Stimulated activated CD4-positive, alpha-beta T cell treated with anti-CD3 and anti-CD28 coated beads, Interleukin-4, amount 100 ng/mL, for 4 hours (primary cell): ENCODE results near the gene WASF1.
"Not testable (repeated sequence)": the region's sequence is repeated elsewhere in the genome, so short reads cannot be mapped to it uniquely, and the experiment has no call there.

Experiments used
- DNase-seq, 2 experiments: peaks; one replicate each; pipeline ENCODE4 v3.0.0-alpha.2; 2020

The WASF1 gene

GRCh38 chr6:110173506-110174132 is 5.9 kb downstream of the WASF1 start:
- DNase-seq = no peak

GRCh38 chr6:110170081-110170480 is 9.4 kb downstream of the WASF1 start:
- DNase-seq = no peak

- DNase-seq = no peak
Observed at GRCh38 chr6:110158479-110158878, 21.0 kb downstream of the WASF1 start.

DNA sequence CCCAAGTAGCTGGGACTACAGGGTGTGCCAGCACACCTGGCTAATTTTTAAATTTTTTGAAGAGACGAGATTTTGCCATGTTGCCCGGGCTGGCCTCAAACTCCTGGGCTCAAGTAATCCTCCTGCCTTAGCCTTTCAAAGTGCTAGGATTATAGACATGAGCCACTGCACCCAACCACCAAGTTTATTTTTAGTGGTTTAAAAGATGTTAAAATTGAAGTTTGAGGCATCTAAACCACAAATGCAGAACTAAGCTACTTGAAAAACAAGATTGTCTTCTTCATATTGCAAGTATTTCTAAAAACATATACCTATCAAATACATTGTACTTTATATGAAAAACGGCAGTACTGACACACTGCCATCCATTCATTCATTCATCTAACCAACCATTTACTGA is 31.6 kb downstream of the WASF1 start:
- no peak for DNase-seq

DNA sequence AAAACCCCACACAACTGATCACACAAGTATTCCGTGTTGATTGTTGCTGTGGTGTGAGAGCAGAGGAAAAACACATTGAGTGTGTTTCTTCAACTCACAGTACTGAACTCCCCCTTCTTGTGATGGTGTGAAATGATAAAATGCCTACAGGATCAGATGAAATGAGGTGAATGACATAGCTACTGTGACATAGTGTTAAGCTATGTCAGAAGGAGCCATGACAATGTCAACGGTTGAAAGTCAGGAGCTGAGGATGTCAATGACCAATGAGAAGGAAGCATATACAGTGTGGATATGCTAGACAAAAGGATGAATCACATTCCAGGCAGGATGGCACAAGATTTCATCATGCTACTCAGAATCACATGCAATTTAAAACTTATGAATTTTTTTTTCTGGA is 38.8 kb downstream of the WASF1 start:
- no peak for DNase-seq

DNA sequence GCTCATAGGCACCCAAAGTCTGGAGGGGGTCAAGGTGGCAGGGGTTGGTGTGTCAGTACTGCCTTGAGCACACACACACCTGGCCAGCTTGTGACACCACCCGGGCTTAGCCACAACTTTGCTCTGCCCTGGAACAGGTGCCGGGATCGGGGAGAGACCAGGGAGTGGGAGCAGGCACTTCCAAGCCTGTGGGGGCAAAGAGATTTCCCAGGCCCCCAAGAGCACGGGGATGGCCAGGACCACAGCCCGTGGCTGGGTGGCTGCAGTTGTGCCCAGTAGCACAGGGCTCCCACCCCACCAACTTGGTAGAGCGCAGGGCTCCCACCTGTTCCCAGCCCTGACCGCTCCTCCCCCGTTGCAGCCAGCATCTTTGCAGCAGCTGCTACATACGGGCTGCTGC is 40.4 kb downstream of the WASF1 start:
- DNase-seq = no peak

GRCh38 chr6:110137924-110138887 is 41.3 kb downstream of the WASF1 start:
- DNase-seq = no peak

GRCh38 chr6:110130362-110130761 is 49.1 kb downstream of the WASF1 start:
- DNase-seq = no peak

GRCh38 chr6:110128418-110128817 is 51.1 kb downstream of the WASF1 start:
- DNase-seq = no peak

DNA sequence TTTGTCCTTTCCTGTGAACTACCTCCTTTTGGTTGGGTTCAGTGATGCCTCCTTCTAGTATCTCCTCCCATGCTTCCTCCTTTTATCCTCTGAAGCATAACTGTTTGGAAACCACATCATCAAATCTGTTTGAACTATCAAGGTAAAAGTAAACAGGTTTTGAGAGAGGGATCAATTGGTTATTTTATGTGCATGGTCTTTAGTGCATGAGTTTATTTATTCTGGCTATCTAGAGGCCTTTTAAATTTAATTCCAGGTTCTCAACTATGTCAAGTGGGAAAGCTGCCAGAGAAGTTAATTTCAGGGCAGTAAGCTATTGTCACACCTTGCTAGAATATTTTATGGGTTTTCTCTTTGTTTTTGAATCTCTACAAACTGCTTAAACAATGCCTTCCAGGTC is 54.1 kb downstream of the WASF1 start:
- no peak for DNase-seq

DNA sequence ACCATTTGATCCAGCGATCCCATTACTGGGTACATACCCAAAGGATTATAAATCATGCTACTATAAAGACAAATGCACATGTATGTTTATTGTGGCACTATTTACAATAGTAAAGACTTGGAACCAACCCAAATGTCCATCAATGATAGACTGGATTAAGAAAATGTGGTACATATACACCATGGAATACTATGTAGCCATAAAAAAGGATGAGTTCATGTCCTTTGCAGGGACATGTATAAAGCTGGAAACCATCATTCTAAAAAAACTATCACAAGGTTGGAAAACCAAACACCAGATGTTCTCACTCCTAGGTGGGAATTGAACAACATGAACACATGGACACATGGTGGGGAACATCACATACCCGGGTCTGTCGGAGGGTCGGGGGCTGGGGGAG is 57.8 kb downstream of the WASF1 start:
- DNase-seq = not testable (repeated sequence)

GRCh38 chr6:110116258-110116657 is 63.2 kb downstream of the WASF1 start:
- no peak for DNase-seq

- no peak for DNase-seq
Observed at GRCh38 chr6:110114004-110114403, 65.5 kb downstream of the WASF1 start.

- DNase-seq = no peak
Observed at GRCh38 chr6:110105296-110105695, 74.2 kb downstream of the WASF1 start.

DNA sequence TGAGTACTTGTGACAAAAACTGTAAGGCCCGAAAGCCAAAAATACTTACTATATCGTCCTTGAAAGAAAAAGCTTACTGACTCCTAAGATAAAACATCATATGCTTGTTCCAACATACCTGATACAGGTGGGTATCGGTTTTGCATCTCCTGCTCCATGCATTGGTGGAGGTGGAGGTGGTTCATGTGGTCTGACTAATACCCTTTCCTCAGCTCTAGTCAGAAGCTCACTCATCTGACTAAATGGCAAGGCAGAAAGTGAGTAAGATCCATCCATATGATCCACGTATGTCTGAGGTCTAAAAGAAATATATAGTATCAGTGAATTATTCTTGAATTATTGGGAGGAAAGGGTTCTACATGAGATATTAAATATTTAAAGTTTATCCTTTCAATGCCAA is 76.2 kb downstream of the WASF1 start:
- no peak for DNase-seq

DNA sequence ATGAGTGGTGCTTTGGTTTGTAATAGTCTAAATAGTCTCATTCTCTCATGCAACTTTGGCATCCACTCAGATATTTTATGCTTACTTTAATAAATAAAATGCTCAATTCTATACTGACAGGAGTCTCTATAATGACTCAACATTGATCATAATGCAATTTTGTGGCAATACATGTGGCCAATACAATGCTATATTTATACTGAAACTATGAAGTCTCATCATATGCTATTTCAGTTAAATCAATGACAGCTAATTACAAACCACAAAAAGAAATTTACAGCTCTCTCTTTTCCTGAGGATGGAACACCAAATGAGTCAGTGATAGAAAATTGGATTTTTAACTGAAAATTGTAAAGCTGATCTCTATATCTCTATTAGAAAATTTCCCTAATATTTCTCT is 77.1 kb downstream of the WASF1 start:
- DNase-seq = no peak

DNA sequence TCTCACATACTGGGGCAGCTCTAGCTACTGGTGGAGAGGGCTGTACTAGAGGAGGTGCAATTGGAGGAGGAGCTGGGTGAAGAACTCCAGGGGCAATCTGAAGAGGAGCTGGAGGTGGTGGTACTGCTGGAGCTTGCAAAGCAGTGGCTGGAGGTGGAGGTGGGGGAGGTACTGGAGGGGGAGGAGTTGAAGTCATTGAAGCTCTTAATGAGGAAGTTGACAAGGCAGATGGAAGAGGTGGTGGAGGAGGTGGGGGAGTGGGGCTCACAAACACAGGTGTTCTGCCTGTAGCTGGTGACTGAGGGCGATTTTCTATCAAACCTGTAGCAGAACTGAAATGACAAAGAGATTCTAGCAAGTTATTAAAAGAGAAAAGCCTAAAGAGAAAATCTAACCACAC is 77.6 kb downstream of the WASF1 start:
- no peak for DNase-seq

DNA sequence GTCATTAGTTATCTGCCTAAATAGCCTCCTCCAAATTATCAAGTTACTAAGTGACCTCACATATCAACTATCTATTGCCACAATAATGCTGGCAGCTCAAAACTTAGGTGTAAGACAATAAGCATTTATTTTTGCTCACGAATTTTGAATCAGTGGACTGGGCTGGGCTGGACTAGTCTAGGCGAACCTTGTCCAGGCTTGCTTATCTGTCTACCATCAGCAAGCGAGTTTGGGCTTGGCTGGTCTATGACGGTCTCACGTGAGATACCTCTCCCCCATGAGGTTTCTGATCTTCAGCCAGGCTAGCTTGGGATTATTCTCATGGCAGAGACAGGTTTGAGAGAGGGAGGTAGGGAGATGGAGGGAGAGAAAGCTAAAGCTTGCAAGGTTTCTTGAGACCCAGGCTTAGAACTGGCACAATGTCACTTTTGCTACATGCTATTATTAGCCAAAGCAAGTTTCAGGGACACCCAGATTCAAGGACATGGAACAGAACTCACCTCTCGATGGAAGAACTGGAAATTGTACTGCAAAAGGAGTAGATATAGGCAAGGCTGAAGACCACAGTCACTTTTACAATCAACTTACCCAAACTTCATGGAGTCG is 80.9 kb downstream of the WASF1 start:
- no peak for DNase-seq

- no peak for DNase-seq
Observed at GRCh38 chr6:110097443-110097842, 82.0 kb downstream of the WASF1 start.

DNA sequence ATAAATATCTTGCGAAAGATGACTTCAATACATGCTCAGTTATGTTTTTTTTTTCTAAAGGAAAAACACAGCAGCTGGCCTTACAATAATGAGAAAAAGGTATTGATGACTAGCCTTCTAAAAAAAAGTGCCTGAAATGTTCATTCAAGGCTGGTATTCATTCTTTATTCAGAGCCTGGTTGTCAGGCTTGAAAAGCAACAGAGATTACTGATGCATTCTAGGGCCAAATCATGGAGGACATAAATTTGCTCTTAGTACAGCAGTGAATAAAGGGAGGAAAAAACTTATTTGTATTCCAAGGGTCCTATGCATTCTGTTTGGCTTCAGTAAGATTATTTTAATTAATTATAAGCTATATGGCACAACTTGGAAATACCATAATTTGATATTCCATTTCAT is 83.5 kb downstream of the WASF1 start:
- no peak for DNase-seq

DNA sequence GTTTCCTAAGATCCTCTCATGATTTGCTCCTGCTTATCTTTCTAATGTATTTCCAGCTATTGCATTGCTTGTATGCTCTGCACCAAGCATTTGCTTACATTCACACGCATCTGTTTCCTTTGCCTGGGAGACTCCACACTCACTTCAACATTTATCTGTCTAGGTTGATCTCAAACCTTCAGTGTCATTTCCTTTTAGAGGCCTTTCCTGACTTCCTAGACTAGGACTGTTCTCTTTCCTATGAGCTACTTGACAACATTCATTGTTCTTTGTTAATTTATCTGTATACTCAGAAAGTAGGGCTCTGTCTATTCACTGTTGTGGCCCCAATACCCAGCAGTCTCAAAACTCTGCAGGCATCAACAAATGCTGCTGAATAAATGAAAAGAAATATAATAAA is 84.4 kb downstream of the WASF1 start:
- DNase-seq = no peak

GRCh38 chr6:110093981-110094380 is 85.5 kb downstream of the WASF1 start:
- DNase-seq = no peak

DNA sequence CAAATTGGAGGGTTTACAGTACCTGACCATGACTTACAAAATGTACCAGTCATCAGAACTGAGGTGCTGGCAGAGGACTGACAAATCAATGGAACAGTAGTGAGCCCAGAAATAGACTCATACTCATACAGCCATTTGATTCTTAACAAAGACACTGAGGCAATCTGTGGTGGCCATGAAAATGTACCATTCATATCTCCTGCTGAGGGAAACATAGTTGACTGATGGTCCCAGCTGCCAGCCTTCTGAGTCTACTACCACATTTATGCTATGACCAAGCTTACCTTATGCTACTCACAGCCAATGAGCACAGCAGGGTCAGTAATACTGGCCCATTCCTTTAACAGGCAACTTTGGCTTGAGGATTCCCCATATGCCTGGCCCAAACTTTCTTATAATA is 88.6 kb downstream of the WASF1 start:
- DNase-seq = no peak

- DNase-seq = no peak
Observed at GRCh38 chr6:110089323-110089722, 90.1 kb downstream of the WASF1 start.
